KOPT-K1 (cell line): Measurements from ENCODE around the gene CCDC186.

Experiments
- H3K27ac ChIP-seq: fragments of 200-600 bp; sonication (generic); 2 replicates; pipeline ENCODE4 v1.5.1; 2016; ENCODE audit warnings: antibody characterized with exemption, mild to moderate bottlenecking, low read depth, low read length; ENCODE audit not compliant: poor library complexity, severe bottlenecking
- H3K36me3 ChIP-seq: fragments of 200-600 bp; sonication (generic); 2 replicates; pipeline ENCODE4 v1.5.1; 2017; ENCODE audit warnings: antibody characterized with exemption, mild to moderate bottlenecking, low read length, moderate library complexity; ENCODE audit not compliant: insufficient read depth
- H3K9me3 ChIP-seq: fragments of 200-600 bp; sonication (generic); 2 replicates; pipeline ENCODE4 v1.5.1; 2017; ENCODE audit warnings: antibody characterized with exemption, low read length, mild to moderate bottlenecking; ENCODE audit not compliant: insufficient read depth, poor library complexity, severe bottlenecking

The CCDC186 gene

DNA sequence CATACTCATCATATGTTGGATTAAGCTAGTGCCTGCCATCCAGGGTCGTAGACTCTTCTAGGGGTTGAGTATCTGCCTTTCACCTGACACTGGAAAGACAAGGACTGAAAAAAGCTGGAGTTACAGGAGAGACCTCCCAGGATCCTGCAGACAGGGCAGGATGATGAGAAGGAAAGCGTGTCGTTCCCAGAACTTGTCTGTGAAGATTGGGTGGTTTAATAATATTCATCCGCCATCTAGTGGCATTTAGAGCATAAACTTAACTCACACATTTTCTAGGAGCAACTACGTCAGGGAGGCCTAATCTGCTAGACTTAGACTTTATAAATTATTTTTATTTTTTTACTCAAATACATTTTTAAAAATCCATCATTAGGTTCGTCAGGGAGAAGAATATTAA is 70.7 kb downstream of the CCDC186 start:
- H3K9me3 ChIP-seq: no peaks in the 10 kb centered on the region
- no peak overlapping the region for H3K27ac ChIP-seq
- H3K36me3 ChIP-seq: no peaks in the 10 kb centered on the region

DNA sequence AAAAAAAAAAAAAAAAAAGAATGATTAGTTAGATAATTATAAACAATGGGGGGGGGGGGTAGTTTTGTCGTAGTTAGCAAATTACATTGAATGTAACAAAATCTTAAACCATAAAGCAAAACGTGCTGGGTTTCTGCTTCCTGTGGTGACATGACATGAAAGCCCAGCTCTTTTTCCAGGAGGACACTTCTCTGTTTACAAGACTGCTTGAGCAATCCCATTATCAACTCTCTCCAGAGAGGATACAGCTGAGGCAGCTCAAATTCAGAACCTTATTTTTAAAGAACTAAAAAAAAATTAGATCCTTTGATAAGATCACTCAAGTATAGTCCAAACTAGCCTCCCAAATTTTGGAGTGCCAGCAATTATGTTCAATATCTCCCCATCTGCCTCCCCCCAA is 71.7 kb downstream of the CCDC186 start:
- no peak overlapping the region for H3K27ac ChIP-seq
- H3K36me3 ChIP-seq: no peaks in the 10 kb centered on the region
- H3K9me3 ChIP-seq: no peaks in the 10 kb centered on the region

DNA sequence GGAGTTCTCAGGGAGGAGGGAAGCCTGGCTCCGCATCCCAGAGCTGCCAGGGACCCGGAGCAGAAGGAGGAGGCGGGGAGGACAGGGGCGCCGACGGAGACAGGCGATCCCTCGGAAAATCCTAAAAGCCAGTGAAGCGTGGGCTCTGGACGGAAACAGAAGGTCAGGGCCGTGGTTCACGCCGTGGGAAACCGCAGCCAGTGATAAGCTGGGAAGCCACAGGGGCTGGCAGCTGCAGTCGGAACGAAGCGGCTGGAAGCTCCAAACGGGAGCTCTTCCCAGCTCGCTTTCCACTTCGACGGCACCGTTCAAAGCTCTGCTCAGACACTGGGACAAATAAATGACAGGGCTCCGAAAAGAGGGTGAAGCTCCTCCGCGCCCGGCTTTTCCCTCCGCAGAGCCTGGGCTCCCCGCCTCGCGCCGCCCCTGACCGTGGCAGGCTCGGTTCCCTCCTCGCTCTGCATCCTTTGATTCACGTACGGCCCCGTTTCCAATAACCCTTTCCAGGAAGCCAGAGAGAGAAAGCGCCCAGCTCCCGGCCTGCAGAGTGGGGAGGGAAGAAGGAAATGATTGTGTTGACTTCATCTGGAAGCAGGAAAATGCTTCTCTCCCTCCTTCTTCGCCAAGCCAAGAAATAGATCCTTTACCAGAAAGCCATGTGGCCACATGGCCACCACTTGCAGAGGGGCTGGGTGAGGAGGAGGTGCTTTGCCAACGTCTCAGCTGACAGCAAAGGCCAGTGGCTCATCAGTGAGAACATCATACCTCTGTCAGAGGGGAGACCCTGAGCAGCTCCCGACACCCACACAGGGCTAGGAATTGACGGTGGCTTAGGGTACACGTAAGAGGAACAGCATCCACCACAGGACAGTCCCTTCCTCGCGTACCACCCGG is 72.9 kb downstream of the CCDC186 start:
- Histone ChIP-seq H3K9me3 (no peaks in the 10 kb centered on the region), H3K27ac (no peak overlapping the region), H3K36me3 (no peaks in the 10 kb centered on the region)

DNA sequence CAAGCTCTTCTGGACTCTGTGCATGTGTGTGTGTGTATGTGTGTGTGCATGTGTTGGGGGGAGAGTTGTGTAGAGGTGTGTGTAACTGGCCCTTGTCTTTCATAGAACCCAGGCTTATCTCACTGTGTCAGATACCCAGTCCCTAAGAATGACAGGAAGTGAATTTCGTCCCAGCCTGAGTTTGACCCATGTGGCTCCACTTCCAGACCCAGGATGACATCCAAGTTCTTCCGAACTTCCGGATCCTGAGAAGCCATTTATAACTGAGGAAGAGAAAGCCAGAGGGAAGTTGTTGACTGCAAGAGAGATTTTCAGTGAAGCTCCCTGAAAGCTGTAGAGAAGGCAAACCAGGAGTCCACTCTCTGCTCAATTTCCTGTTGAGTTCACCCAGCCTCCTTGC is 77.1 kb downstream of the CCDC186 start:
- Histone ChIP-seq H3K9me3 (peaks cover 14% of the 10 kb centered on the region), H3K36me3 (no peaks in the 10 kb centered on the region), H3K27ac (no peak overlapping the region)

DNA sequence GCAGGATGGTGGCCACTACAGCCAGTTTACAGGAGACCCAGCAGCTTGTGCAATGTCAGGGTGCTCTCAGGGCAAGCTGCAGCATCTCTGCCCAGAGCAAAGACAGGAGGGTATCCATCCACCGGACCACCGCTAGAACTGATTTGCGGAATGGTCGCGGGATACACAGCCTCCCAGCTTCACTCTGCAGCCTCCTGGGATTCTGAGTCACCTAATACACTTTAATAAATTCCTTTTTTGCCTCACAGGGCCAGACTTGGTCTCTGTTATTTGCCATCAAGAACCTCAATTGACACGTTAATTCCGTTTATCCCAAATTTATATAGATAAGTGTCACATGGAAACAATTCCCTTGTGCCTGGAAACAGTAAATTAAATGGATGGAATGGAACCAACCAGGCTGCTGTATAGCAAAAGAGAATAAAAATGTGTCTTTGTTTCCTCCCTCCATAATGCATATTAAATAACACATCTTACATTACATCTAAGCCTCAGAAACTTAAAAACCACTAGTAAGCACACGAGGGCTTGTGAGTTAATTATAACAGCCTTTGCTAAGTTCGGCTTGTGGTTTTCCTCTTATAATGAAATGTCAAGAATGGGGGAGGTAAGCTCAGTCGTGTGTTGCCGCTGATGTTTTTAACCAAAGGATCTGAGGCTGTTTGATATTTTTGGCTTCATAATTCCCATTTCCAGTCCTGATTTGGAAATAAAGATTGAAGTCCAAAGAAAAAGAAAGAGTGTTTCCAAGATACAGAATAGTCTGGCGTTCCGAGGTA is 78.3 kb downstream of the CCDC186 start:
- H3K27ac ChIP-seq: no peak overlapping the region
- H3K36me3 ChIP-seq: no peaks in the 10 kb centered on the region
- H3K9me3 ChIP-seq: peaks cover 14% of the 10 kb centered on the region

DNA sequence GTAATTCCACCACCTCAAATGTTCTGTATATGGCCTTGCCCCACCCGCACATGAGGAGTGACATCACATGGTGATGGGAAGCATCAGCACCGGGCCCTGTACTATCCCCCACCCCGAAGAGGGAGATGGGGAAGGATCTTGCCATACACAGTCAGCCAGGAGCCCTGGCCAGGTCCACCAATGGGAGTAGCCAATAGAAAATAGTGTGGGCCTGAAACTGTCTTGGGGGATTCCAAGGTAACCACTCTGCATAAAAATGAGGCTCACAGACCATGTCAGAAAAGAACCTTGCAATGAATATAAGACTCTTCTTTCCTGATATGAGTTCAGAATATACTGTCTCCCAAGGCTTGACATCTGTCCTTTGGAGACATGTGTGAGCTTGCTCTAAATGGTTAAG is 79.2 kb downstream of the CCDC186 start:
- peaks cover 14% of the 10 kb centered on the region for H3K9me3 ChIP-seq
- no peak overlapping the region for H3K27ac ChIP-seq

DNA sequence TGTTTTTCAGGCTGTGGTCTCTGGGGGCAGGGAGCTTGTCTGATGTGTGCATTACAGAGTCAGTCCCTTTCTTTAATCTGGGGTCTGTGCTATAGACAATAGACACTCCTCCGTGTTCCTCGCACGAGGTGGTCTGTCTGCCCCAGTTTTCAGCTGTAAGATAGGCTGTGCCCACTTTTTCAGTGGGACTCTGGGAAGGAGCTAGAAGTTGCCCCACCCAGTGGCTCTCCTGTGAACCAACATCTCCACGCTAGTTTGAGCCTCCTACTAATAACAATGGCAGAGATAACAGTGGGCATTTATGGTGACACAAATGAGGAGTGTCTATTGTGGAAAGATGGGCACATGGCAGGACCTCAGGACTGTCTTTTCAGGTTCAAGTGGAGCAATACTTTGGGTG is 86.3 kb downstream of the CCDC186 start:
- Histone ChIP-seq H3K36me3 (no peaks in the 10 kb centered on the region), H3K9me3 (no peaks in the 10 kb centered on the region), H3K27ac (no peak overlapping the region)

More for the DNA sequence above, 79.2 kb downstream of the CCDC186 start:
- no peaks in the 10 kb centered on the region for H3K36me3 ChIP-seq

DNA sequence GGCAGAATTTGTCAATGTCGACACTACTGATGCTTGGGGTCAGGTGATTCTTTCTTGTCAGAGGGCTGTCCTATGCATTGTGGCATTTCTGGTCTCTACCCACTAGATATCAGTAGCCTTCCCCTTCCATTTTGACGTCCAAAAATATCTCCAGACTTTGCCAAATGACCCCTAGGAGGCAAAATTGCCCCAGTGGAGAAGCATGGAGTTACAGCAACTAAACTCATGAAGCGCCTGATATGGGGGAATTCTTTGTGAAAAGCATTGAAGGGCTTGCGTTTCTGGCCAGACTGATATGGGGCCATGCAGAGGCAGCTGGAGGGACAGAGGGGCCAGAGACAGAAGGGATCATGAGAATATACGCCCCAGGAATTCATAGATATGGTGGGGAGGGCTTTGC is 86.7 kb downstream of the CCDC186 start:
- no peaks in the 10 kb centered on the region for H3K36me3 ChIP-seq
- no peaks in the 10 kb centered on the region for H3K9me3 ChIP-seq
- H3K27ac ChIP-seq: no peak overlapping the region

DNA sequence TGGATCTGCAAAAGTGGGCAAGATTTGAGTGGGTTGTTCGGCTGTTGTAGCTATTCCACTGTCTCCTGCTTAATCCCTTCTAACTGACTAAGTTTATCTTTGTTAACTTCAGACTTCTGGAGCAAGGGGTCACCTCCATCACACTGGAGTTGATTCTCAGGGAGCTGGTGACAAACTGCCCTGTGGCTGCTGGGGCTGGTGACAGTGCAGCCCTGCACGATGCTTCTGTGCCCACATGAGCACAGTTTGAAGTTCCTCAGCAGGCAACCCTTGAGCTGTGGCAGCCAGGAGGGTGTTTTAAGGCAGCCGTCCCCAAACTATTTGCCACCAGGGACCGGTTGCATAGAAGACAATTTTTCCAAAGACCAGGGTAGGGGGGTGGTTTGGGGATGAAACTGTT is 89.8 kb downstream of the CCDC186 start:
- Histone ChIP-seq H3K9me3 (no peaks in the 10 kb centered on the region), H3K27ac (no peak overlapping the region), H3K36me3 (no peaks in the 10 kb centered on the region)

DNA sequence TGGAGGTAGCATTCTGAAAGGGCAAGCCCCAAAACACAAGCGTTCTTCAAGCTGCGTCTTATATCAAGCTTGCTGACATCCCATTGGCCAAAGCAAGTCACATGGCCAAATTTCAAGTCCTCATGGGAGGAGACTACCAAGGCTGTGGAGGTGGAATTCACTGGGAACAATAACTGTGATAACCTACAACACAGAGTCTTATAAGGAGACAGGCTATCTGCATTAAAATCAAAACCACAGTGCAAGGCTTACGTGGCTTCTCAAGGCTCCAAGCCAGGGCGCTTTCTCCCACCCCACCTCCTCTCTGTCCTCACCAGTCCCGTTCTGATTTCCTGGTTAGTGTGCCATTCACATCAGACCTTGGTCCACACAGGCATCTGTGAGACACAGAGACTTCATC is 91.0 kb downstream of the CCDC186 start:
- no peak overlapping the region for H3K27ac ChIP-seq
- H3K9me3 ChIP-seq: no peaks in the 10 kb centered on the region
- no peaks in the 10 kb centered on the region for H3K36me3 ChIP-seq

DNA sequence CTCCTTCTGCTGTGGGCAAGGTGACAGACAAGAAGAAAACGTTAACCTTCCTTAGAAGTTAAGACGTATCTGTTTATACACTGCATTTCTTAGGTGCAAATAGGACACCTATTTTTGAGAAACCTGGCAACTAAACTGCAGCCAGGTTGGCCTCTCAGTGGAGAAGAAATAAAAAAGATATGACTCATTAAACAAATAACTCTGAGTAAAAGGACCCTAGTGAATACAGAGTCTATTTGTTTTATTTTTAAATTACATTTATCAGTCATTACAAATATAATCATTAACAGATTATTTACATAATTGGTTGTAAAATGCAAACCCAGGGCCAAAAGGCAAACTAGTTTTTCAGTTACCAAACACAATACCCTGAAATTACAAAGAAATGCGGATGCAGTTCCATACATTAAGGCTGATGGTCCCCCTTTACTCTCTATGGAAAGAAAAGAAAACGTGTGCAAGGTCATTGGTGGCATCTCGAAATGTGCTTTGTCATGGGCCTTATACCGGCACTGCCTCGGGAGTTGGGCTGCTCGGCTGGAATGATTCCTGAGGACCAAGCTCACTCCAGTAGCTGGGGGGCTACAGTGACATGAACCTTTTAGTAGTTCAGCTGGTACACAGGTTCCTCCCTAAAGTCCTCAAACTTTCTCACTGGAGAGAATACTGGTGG is 92.0 kb downstream of the CCDC186 start:
- Histone ChIP-seq H3K27ac (no peak overlapping the region), H3K36me3 (no peaks in the 10 kb centered on the region)

DNA sequence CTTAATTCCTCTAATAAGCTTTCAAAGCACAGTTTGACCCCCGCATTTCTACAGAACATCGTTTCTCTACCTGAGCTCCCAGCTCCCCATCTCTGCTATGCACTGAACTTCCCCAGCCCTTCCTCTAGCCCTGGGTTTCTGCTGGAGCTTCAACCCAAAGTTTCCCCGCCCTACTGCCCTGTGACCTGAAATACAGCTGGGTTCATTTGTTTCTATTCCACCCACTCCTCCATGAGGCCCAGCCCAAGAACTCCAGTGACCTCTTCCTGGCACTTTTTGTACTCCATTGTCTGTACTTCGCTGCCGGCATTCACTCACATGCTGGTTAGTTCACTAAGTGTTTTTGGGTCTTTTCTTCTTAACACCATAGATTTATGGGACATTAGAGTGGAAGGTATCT is 94.6 kb downstream of the CCDC186 start:
- Histone ChIP-seq H3K36me3 (no peaks in the 10 kb centered on the region), H3K27ac (no peak overlapping the region), H3K9me3 (no peaks in the 10 kb centered on the region)

More for the DNA sequence above, 92.0 kb downstream of the CCDC186 start:
- no peaks in the 10 kb centered on the region for H3K9me3 ChIP-seq

DNA sequence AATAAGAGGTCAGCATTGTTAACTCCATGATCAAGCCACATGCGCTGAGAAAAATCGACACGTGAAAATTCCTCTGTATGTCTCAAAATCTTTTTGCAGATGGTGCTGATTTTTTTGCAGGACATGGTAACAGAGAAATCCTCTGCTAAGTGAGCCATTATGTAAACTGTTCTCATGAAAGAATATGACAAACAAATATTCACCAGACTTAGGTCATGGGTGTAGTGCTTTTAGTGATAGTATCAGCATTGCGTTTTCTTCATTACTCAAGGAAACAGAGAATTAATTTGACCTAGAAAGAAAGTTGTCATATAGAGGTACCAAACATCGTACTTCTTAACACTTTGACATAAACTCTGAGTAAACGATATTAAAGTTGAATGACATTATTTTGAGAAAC is 95.7 kb downstream of the CCDC186 start:
- no peaks in the 10 kb centered on the region for H3K36me3 ChIP-seq
- H3K9me3 ChIP-seq: no peaks in the 10 kb centered on the region
- no peak overlapping the region for H3K27ac ChIP-seq

DNA sequence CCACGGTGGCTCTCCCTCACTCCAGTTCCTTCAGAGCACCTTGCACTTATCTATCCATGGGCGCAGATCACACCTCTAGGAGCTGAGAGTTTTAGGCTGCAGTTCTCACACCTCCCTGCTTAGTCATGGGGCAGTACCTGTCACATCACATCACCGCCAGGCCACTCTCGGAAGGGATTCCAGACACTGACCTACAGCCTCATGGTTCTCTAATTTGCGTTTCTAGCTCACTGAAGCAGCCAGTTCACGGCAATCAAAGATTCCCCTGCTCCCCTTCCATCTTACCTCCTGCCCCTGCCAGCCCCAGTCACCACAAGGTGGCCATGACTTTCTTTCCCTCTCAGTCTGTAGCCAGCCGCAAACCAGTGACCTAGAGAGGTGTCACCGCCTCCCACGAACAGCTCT is 96.2 kb downstream of the CCDC186 start:
- Histone ChIP-seq H3K9me3 (no peaks in the 10 kb centered on the region), H3K36me3 (no peaks in the 10 kb centered on the region), H3K27ac (no peak overlapping the region)

DNA sequence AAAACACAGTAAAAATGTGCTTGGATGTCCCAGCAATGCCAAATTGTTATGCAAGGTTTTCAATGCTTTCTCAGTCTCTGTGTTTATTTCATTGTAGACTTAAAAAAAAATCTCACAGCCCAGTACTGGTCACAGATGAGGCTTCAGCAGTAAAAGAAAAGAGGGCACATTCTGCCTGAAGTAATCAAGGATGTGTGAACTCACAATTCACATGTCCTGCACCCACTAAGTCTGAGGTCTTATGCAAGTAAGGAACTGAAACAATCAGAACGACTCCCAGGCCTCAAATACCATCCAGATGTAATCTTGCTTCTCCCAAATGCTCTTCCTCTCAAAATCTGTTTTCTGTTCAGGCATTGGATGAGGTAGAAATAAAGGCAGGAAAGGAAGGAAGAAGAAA is 96.7 kb downstream of the CCDC186 start:
- no peak overlapping the region for H3K27ac ChIP-seq
- H3K9me3 ChIP-seq: no peaks in the 10 kb centered on the region
- H3K36me3 ChIP-seq: no peaks in the 10 kb centered on the region
